Caco-2 (cell line): Measurements from ENCODE around the gene KDM4F. TPM values are rescaled to one million over a fixed set of nuclear protein-coding genes. Genes with fewer than 3 reads are reported as not detected.

ENCODE experiments used
- BruUV-seq: library from RNA; stranded (reverse); fragments of 400-500 nt; replicated peaks from 2 replicates; lab custom pipeline; 2021; lab: Mats Ljungman, UMichigan
- CTCF ChIA-PET: fragments of 300-600 bp; sonication (Branson Sonifier 250); formaldehyde crosslinking; loops from one replicate; lab custom pipeline; 2022; ENCODE audit warnings: antibody characterized with exemption; lab: Charles Lee
- POLR2A ChIA-PET: fragments of 300-600 bp; sonication (Branson Sonifier 250); formaldehyde crosslinking; loops from one replicate; lab custom pipeline; 2022; ENCODE audit warnings: antibody characterized with exemption; lab: Charles Lee
- DNase-seq, 2 experiments: peaks; one replicate each; pipeline versions ENCODE4 v3.0.0 to v3.0.0-alpha.2; 2020 to 2022
- H3K27me3 ChIP-seq: replicated peaks from 2 replicates; pipeline ENCODE4 v1.6.0; 2011; ENCODE audit warnings: low read length; ENCODE audit not compliant: control insufficient read depth, insufficient read depth
- H3K36me3 ChIP-seq: 2 replicates; pipeline ENCODE4 v1.5.1; 2011; ENCODE audit warnings: low read length; ENCODE audit not compliant: control insufficient read depth, insufficient read depth
- H3K4me1 ChIP-seq: fragments of 250-450 bp; sonication (Bioruptor Pico); 2 replicates; pipeline ENCODE4 v1.5.1; 2020; ENCODE audit warnings: mild to moderate bottlenecking
- H3K4me3 ChIP-seq: 2 replicates; pipeline ENCODE4 v1.5.1; 2011; ENCODE audit warnings: low read depth, mild to moderate bottlenecking, control low read depth, low read length
- H3K9me3 ChIP-seq: fragments of 250-450 bp; sonication (Bioruptor Pico); 2 replicates; pipeline ENCODE4 v1.5.1; 2020; ENCODE audit warnings: mild to moderate bottlenecking, moderate library complexity
- H3K27ac Mint-ChIP-seq: one replicate; pipeline ENCODE4 v1.8.0; 2022; ENCODE audit warnings: mixed read lengths; ENCODE audit not compliant: unreplicated experiment
- H3K27me3 Mint-ChIP-seq: one replicate; pipeline ENCODE4 v1.8.0; 2022; ENCODE audit warnings: mixed read lengths; ENCODE audit not compliant: insufficient read depth, unreplicated experiment
- H3K36me3 Mint-ChIP-seq: one replicate; pipeline ENCODE4 v1.8.0; 2022; ENCODE audit warnings: mild to moderate bottlenecking, mixed read lengths; ENCODE audit not compliant: insufficient read depth, unreplicated experiment
- H3K4me1 Mint-ChIP-seq: one replicate; pipeline ENCODE4 v1.8.0; 2022; ENCODE audit warnings: low read depth, mixed read lengths; ENCODE audit not compliant: unreplicated experiment
- H3K4me3 Mint-ChIP-seq: one replicate; pipeline ENCODE4 v1.8.0; 2022; ENCODE audit warnings: mild to moderate bottlenecking, moderate library complexity, mixed read lengths; ENCODE audit not compliant: unreplicated experiment
- H3K9me3 Mint-ChIP-seq: one replicate; pipeline ENCODE4 v1.8.0; 2022; ENCODE audit warnings: mixed read lengths; ENCODE audit not compliant: unreplicated experiment
- intact Hi-C: fragments of 100-400 bp; cut with micrococcal nuclease; formaldehyde crosslinking; loops from one replicate; pipeline ENCODE4 v1.10.0; 2022; ENCODE audit not compliant: unreplicated experiment
- total RNA-seq: library from RNA; stranded (reverse); gene quantifications from 2 replicates; pipeline ENCODE4 v1.2.3, GENCODE V29; 2022
- TF ChIP-seq, protein P1 (sequence below), 2 experiments: fragments of 200-600 bp in 1 of 2; IDR thresholded peaks; 1 replicate in 1 of 2; 2 replicates in 1 of 2; pipeline versions ENCODE4 v1.5.1 to v1.8.0; 2011 to 2022; ENCODE audit warnings: antibody characterized with exemption in 1 of 2, control low read depth in 1 of 2, inconsistent platforms in 1 of 2, low read depth in 1 of 2, low read length in 1 of 2, mild to moderate bottlenecking in 1 of 2, moderate library complexity in 1 of 2; ENCODE audit not compliant: insufficient read depth in 1 of 2, severe bottlenecking in 1 of 2, unreplicated experiment in 1 of 2

Gene KDM4F
- total RNA-seq, 1 experiment from 2014 or later, result not detected

- no peaks in the 10 kb centered on the region for H3K9me3 Mint-ChIP-seq
- H3K27me3 Mint-ChIP-seq, result peaks cover 22% of the 10 kb centered on the region
- H3K27ac Mint-ChIP-seq, result no peak overlapping the region
- Histone ChIP-seq H3K4me1 (no peaks in the 10 kb centered on the region), H3K4me3 (no peak overlapping the region), H3K36me3 (no peaks in the 10 kb centered on the region), H3K27me3 (no peaks in the 10 kb centered on the region; the same call in 1 of the 2 replicates), H3K9me3 (no peaks in the 10 kb centered on the region)
- ChIA-PET POLR2A (no interaction called here), CTCF (no interaction called here)
- peaks cover 13% of the 10 kb centered on the region for H3K4me1 Mint-ChIP-seq
- TF ChIP-seq, protein P1, sequence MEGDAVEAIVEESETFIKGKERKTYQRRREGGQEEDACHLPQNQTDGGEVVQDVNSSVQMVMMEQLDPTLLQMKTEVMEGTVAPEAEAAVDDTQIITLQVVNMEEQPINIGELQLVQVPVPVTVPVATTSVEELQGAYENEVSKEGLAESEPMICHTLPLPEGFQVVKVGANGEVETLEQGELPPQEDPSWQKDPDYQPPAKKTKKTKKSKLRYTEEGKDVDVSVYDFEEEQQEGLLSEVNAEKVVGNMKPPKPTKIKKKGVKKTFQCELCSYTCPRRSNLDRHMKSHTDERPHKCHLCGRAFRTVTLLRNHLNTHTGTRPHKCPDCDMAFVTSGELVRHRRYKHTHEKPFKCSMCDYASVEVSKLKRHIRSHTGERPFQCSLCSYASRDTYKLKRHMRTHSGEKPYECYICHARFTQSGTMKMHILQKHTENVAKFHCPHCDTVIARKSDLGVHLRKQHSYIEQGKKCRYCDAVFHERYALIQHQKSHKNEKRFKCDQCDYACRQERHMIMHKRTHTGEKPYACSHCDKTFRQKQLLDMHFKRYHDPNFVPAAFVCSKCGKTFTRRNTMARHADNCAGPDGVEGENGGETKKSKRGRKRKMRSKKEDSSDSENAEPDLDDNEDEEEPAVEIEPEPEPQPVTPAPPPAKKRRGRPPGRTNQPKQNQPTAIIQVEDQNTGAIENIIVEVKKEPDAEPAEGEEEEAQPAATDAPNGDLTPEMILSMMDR (IDR thresholded peaks at IDR 0.05; ENCODE audit: insufficient read depth in 1 of 2, low read depth in 1 of 2, low read length in 1 of 2, severe bottlenecking in 1 of 2, unreplicated experiment in 1 of 2), result no peak
- H3K4me3 Mint-ChIP-seq, result no peak overlapping the region
- intact Hi-C loops, result no loop called here
- BruUV-seq, result no TSS peak
- DNase-seq, result no peak
- H3K36me3 Mint-ChIP-seq, result no peaks in the 10 kb centered on the region
These were observed 9.8 kb downstream of the KDM4F start for GRCh38 chr11:95059046-95059445.

- no peak overlapping the region for H3K4me3 Mint-ChIP-seq
- TF ChIP-seq, protein P1 (IDR thresholded peaks at IDR 0.05; ENCODE audit: insufficient read depth in 1 of 2, low read depth in 1 of 2, low read length in 1 of 2, severe bottlenecking in 1 of 2, unreplicated experiment in 1 of 2), result no peak
- H3K27me3 Mint-ChIP-seq, result peaks cover 16% of the 10 kb centered on the region
- ChIA-PET POLR2A (no interaction called here), CTCF (no interaction called here)
- no TSS peak for BruUV-seq
- Histone ChIP-seq H3K4me1 (peaks cover 12% of the 10 kb centered on the region), H3K9me3 (no peaks in the 10 kb centered on the region), H3K27me3 (no peaks in the 10 kb centered on the region; the same call in 1 of the 2 replicates), H3K4me3 (no peak overlapping the region), H3K36me3 (no peaks in the 10 kb centered on the region)
- intact Hi-C loops, result loop anchor here (5.0 to 10.0 kb wide), 4 partner anchors 523 to 1359 kb away; partner anchors contain the start of genes CEP57 and FUT4
- no peak overlapping the region for H3K27ac Mint-ChIP-seq
- H3K4me1 Mint-ChIP-seq, result peaks cover 15% of the 10 kb centered on the region
- no peaks in the 10 kb centered on the region for H3K9me3 Mint-ChIP-seq
- no peak for DNase-seq
- peaks cover 30% of the 10 kb centered on the region for H3K36me3 Mint-ChIP-seq
These were observed 16.1 kb downstream of the KDM4F start for GRCh38 chr11:95065336-95065735.

DNA sequence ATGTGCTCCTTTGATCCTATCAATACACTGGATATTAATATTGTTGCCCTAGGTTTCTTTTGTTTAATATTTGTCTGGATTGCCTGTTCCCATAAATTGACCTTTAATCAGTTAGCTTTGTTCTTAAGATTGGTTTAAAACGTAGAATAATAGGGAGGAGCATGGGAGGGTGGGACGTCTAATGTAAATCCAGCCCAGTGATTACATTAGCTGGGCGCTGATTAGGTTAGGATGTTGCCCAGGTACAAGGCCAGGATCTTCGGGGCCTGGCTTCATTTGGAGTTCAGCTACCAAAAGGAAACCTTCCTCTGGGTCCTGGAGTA lies 17.5 kb downstream of the KDM4F start, which contains the start of gene SRSF8:
Gene SRSF8 (plus strand): TSS at position 204 of the 323 bp plus-strand sequence. CDS start 308 bp downstream, outside the sequence.
- Histone ChIP-seq H3K27me3 (no peaks in the 10 kb centered on the region), H3K4me3 (peak within 1 kb of the TSS; percentile 46), H3K4me1 (peaks cover 12% of the 10 kb centered on the region), H3K36me3 (no peaks in the 10 kb centered on the region), H3K9me3 (no peaks in the 10 kb centered on the region)
- CTCF ChIA-PET, result interaction anchor here (0.6 to 3.3 kb wide), 19 partner anchors 10 to 1323 kb away, joined by 3 to 42 read pairs (median 5); partner anchors contain the start of genes CCDC82, CEP57, CWC15 and ENDOD1
- Mint-ChIP-seq H3K36me3 (peaks cover 35% of the 10 kb centered on the region), H3K27me3 (peaks cover 12% of the 10 kb centered on the region), H3K9me3 (no peaks in the 10 kb centered on the region), H3K27ac (peak within 1 kb of the TSS; percentile 99), H3K4me1 (peaks cover 15% of the 10 kb centered on the region), H3K4me3 (peak within 1 kb of the TSS; percentile 100)
- BruUV-seq, result no TSS peak
- TF ChIP-seq, protein P1 (IDR thresholded peaks at IDR 0.05; ENCODE audit: insufficient read depth in 1 of 2, low read depth in 1 of 2, low read length in 1 of 2, severe bottlenecking in 1 of 2, unreplicated experiment in 1 of 2), result no peak
- POLR2A ChIA-PET, result interaction anchor here (0.6 to 3.3 kb wide), 17 partner anchors 10 to 1336 kb away, joined by 3 to 62 read pairs (median 4); partner anchors contain the start of genes AMOTL1, C11orf54, CCDC82 and CEP57
- intact Hi-C loops, result loop anchor here (1.0 to 10.0 kb wide), 6 partner anchors 50 to 1358 kb away; partner anchors contain the start of genes CEP57 and FUT4
- DNase-seq, result no peak
